ENCODE data around the gene PRSS27. TPM values are rescaled to one million over a fixed set of nuclear protein-coding genes. Genes with fewer than 3 reads are reported as not detected.

The PRSS27 gene
- total and polyA plus RNA-seq, 2 of the 8 experiments (the other 6 are each of a cell fraction or from before 2014, with no cell fraction given) = 1.3 to 7.5 TPM

DNA sequence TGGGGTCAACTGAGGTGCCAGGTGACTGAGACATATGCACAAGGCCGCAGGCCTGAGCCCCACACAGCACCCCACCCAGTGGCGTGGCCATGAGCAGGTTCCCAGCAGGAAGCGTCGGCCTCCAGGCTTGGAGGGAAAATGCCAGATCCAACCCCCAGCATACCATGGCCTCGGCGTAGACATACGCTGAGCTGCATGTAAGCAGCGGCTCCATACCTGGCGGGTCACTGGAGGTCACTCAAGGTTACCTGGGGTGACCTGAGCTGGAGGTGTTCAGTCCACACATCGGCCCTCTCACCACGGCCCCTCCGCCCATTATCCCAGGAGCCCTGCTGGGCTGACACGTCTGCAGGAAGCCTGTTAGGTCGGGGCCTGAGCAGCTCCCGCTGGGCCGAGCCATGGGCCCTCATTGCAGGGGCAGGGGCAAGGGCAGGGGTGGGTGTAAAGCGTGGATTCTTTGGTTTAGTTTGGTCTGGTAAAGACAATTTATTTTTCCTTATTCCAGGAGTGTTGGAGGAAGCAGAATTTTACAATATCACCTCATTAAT, 22.5 kb downstream of the PRSS27 start:
- Histone ChIP-seq H2BK12ac (ENCODE audit: low read depth, low read length) (no peak overlapping the region), H2BK15ac (ENCODE audit: low read length) (no peak overlapping the region), H4K91ac (replicated peaks; ENCODE audit: insufficient read length, low read length) (no peak overlapping the region), H3K4me1 (replicated peaks in 1 of 4; ENCODE audit: control insufficient read depth in 3 of 4, insufficient read depth in 4 of 4, low read length in 3 of 4) (peaks cover 0 to 6% (median 5%) of the 10 kb centered on the region in 4 experiments; a peak in 4 of 7 replicates), H3K14ac (ENCODE audit: insufficient read length) (no peak overlapping the region), H3K4ac (replicated peaks; ENCODE audit: insufficient read length, low read depth, low read length) (no peak overlapping the region), H3K4me3 (ENCODE audit: extremely low read depth in 1 of 4, insufficient read depth in 2 of 4, low read depth in 3 of 4, low read length in 4 of 4) (no peak overlapping the region), H3K18ac (ENCODE audit: extremely low read depth, low read length) (no peak overlapping the region), H3K27ac (ENCODE audit: low read depth, low read length) (no peak overlapping the region), H3K27me3 (replicated peaks in 1 of 4; ENCODE audit: control insufficient read depth in 3 of 4, extremely low read depth in 1 of 4, insufficient read depth in 3 of 4, low read length in 3 of 4) (no peaks in the 10 kb centered on the region), H3K4me2 (ENCODE audit: insufficient read depth in 1 of 2, low read depth in 2 of 2, low read length in 2 of 2) (no peak overlapping the region), H3K23me2 (ENCODE audit: low read depth, low read length) (no peaks in the 10 kb centered on the region), H4K5ac (ENCODE audit: insufficient read length, low read depth, low read length) (no peak overlapping the region), H3K56ac (replicated peaks; ENCODE audit: insufficient read length, low read depth, low read length) (no peak overlapping the region), H4K8ac (ENCODE audit: extremely low read depth, insufficient read depth, low read length) (no peak overlapping the region), H3K9ac (replicated peaks in 1 of 4; ENCODE audit: extremely low read depth in 1 of 4, low read depth in 3 of 4, low read length in 3 of 4) (no peak overlapping the region), H2BK120ac (replicated peaks; ENCODE audit: low read depth, low read length) (no peak overlapping the region), H2AK5ac (ENCODE audit: low read depth, low read length) (no peak overlapping the region), H3K79me2 (ENCODE audit: control insufficient read depth in 1 of 2, insufficient read depth in 2 of 2, low read length in 2 of 2) (peaks cover 0 to 5% of the 10 kb centered on the region in 2 experiments; a peak in 1 of 4 replicates), H3K23ac (ENCODE audit: insufficient read length) (no peak overlapping the region), H4K20me1 (replicated peaks in 1 of 2; ENCODE audit: control insufficient read depth in 1 of 2, insufficient read depth in 2 of 2, low read length in 2 of 2) (peaks cover 0 to 20% of the 10 kb centered on the region in 2 experiments), H2AFZ (ENCODE audit: low read length) (no peak overlapping the region), H2BK5ac (ENCODE audit: low read depth, low read length) (no peak overlapping the region), H3K9me3 (ENCODE audit: insufficient read depth in 2 of 2, low read depth in 1 of 2, low read length in 1 of 2) (no peaks in the 10 kb centered on the region), H3K36me3 (ENCODE audit: control insufficient read depth in 2 of 4, insufficient read depth in 4 of 4, low read length in 3 of 4) (peaks cover 0 to 22% (median 6%) of the 10 kb centered on the region in 4 experiments; a peak in 4 of 8 replicates), H2BK20ac (ENCODE audit: low read length) (no peak overlapping the region), H3K79me1 (ENCODE audit: low read depth, low read length) (peaks cover 6% of the 10 kb centered on the region)
- CTCF ChIA-PET (ENCODE audit: partially characterized antibody) = interaction anchor here (1.0 kb wide), 1 partner anchor 21 kb away, joined by 3 read pairs; no protein-coding TSS in a partner anchor
- no peak for FAIRE-seq
- POLR2A ChIA-PET (ENCODE audit: partially characterized antibody) = interaction anchor here (0.6 kb wide), 1 partner anchor 240 kb away, joined by 3 read pairs; no protein-coding TSS in a partner anchor
- WGBS, 2 experiments (ENCODE audit: extremely low coverage in 1 of 2, insufficient coverage in 1 of 2, insufficient read length in 1 of 2, insufficient replicate concordance in 2 of 2, low coverage in 1 of 2, low lambda C conversion rate in 2 of 2, missing lambda C conversion rate in 1 of 2) = 94% methylated on average over 17 of the region's 17 CpGs; no CpG with 5 or more reads in 1 of the 2 experiments
- no peak for DNase-seq (ENCODE audit: low read depth in 1 of 2, low spot score in 2 of 2)
- no peak for TF ChIP-seq TAF7 (optimal IDR thresholded peaks at IDR 0.05; ENCODE audit: borderline replicate concordance, low read depth, low read length)
- no peak for TF ChIP-seq SAP30 (IDR thresholded peaks at IDR 0.05; ENCODE audit: insufficient read depth, insufficient replicate concordance, low read length)
